T-helper 9 cell (primary cell): ENCODE results near the gene MINDY4.

Source experiments
- DNase-seq: peaks from one replicate; pipeline ENCODE4 v3.0.0-alpha.2; 2020

Gene MINDY4

GRCh38 chr7:30920584-30921539 lies 149.6 kb downstream of the MINDY4 start:
- no peak for DNase-seq

DNA sequence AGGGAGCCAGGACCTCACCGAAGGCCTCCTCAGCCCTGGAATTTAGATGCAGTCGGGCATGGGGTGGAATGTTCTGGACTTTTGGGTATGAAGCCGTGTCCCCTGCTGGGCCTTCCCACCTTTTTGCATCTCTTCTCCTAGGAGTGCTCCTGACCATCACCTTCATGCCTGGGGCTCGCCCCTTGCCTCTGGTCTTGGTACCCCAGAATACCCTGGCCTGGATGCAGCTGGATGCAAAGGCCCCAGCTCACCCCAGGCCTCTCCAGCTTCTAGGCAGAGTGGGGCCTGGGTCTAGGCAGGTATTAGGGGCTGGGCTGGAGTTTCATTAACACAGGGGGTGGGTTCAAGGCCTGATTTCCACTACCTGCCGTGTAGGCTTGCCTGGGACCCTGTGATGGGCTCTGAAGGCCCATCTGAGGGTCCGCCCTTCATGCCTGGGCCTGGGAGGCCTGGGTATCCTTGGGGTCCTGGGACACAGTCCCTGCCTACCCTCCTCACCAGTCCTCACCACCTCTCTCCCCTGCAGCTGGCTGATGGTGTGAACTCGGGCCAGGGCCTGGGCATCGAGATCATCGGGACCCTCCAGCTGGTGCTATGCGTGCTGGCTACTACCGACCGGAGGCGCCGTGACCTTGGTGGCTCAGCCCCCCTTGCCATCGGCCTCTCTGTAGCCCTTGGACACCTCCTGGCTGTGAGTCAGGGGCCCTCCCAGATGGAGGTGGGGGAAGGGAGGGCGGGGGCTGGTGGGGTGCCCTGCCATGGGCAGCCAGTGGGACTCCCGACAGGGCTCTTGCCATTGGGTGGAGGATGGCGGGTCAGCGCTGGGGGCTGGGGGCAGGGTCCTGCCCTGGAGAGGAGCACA lies 150.6 kb downstream of the MINDY4 start:
- no peak for DNase-seq

GRCh38 chr7:30922596-30922995 lies 151.4 kb downstream of the MINDY4 start:
- DNase-seq, result no peak

DNA sequence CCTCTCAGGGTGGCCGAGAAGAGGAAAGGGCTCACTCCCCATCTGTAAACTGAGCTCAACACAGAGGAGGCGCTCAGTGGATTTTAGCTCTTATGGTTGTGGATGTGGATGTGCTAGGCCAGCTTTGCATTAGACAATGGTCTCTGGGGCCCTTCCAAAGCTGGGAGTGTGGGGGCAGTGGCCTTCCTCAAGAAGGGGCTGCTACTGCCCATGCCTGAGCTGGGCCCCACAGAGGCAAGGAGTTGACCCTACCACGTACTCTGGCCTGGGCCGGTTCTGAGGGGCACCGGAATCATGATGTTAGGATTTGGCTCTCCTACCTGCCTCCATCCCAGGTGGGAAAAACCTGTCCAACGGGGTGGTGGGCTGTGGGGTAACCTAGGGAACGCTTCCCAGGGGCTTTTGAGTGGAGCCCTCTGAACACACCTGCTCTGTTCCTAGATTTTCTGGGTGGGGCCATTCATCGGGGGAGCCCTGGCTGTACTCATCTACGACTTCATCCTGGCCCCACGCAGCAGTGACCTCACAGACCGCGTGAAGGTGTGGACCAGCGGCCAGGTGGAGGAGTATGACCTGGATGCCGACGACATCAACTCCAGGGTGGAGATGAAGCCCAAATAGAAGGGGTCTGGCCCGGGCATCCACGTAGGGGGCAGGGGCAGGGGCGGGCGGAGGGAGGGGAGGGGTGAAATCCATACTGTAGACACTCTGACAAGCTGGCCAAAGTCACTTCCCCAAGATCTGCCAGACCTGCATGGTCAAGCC lies 152.0 kb downstream of the MINDY4 start:
- no peak for DNase-seq

DNA sequence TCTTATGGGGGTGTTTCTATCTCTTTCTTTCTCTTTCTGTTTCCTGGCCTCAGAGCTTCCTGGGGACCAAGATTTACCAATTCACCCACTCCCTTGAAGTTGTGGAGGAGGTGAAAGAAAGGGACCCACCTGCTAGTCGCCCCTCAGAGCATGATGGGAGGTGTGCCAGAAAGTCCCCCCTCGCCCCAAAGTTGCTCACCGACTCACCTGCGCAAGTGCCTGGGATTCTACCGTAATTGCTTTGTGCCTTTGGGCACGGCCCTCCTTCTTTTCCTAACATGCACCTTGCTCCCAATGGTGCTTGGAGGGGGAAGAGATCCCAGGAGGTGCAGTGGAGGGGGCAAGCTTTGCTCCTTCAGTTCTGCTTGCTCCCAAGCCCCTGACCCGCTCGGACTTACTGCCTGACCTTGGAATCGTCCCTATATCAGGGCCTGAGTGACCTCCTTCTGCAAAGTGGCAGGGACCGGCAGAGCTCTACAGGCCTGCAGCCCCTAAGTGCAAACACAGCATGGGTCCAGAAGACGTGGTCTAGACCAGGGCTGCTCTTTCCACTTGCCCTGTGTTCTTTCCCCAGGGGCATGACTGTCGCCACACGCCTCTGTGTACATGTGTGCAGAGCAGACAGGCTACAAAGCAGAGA lies 152.7 kb downstream of the MINDY4 start:
- no peak for DNase-seq

GRCh38 chr7:30924624-30925023 lies 153.4 kb downstream of the MINDY4 start:
- no peak for DNase-seq

- DNase-seq, result no peak
Measured at GRCh38 chr7:30925117-30925516, 153.9 kb downstream of the MINDY4 start.

DNA sequence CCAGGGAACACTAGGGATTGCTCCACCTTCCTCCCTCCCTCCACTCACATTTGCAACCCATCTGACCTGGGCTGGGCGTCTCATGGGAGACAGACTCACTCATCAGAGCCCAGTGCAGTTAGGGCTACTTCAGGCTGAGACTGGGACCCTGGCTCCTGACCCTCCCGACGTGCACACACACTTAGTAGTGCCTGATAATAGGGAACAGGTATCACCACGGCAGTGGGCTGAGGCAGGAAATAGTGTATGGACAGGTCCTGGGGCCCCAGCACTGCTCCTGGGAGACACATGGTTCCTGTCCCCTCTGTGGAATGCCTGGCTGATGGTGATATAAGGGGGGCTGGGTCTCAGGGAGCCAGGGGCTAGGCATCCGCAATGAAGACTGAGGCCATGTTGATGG lies 154.7 kb downstream of the MINDY4 start:
- no peak for DNase-seq

- DNase-seq, result no peak
Measured at GRCh38 chr7:30926313-30926712, 155.1 kb downstream of the MINDY4 start.

DNA sequence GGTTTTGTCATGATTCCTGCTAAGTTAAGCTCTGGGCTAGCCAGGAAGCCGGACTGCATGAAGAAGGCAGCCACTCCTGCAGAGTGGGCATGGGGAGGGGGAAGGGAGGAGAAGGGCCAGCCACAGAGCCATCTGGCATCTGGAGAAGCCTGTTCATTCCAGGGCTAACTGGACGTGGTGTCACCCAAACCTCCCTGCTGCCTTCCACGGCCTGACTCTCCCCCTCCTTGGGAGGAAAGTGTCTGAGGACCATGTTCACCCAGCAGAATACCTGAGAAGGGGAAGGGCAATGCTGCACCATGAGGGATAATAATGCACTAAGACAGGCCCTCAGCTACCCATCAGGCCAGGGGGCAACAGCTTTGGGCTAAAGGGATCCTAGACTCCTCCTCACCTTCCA lies 155.8 kb downstream of the MINDY4 start:
- no peak for DNase-seq

- no peak for DNase-seq
Measured at GRCh38 chr7:30927559-30927958, 156.3 kb downstream of the MINDY4 start.

- DNase-seq, result no peak
Measured at GRCh38 chr7:30928254-30928872, 157.1 kb downstream of the MINDY4 start.

- DNase-seq, result no peak
Measured at GRCh38 chr7:30929686-30930085, 158.5 kb downstream of the MINDY4 start.

- no peak for DNase-seq
Measured at GRCh38 chr7:30930621-30931020, 159.4 kb downstream of the MINDY4 start.

- no peak for DNase-seq
Measured at GRCh38 chr7:30931161-30931928, 160.1 kb downstream of the MINDY4 start.

DNA sequence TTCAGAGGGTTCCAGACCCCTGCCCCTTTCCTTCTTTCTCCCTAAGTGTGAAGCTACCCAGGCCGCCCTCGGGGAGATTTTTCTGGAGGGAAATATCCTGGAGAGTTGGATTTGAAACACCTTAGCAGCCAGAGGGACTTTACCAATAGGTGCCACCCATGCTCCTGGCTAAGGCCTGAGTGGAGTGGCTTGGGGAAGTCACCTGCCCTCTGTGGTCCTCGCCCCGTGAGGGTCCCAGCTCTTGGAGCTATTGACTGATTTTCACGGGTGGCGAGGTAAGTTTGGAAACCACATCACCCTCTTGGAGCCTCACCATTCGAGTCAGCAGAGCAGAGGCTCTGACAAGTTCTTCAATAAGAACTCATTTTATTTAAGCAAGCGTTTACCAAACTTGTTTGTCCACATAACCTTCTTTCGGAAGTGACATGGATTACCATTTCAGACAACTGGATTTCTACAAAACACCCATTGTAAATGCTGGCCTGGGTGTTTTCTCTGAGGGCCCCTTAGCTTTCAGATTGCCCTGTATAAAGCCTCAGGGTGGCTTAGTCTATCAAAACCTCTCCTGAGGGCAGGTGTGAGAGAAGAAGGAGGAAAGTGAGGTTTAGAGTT lies 160.8 kb downstream of the MINDY4 start:
- DNase-seq, result no peak

DNA sequence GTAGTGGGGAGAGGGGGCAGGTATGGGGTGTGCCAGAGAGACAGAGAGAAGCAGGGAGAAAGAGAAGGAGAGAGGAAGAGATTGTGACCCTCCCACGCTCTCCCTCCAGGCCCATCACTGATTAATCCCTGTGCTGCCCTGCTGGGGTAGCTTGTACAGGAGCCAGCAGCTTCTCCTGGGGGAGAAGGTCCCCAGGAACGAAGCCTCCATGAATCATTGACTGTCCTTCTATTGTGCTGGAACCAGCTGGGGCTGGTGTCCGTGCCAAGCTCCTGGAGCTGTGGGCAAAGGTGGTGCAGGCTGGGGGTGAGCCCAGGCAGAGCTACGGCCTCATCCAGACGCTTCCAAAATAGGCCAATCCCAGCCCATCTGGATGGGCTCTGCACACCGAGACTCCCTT lies 161.3 kb downstream of the MINDY4 start:
- DNase-seq, result no peak

GRCh38 chr7:30933124-30933974 lies 162.1 kb downstream of the MINDY4 start:
- DNase-seq, result no peak

DNA sequence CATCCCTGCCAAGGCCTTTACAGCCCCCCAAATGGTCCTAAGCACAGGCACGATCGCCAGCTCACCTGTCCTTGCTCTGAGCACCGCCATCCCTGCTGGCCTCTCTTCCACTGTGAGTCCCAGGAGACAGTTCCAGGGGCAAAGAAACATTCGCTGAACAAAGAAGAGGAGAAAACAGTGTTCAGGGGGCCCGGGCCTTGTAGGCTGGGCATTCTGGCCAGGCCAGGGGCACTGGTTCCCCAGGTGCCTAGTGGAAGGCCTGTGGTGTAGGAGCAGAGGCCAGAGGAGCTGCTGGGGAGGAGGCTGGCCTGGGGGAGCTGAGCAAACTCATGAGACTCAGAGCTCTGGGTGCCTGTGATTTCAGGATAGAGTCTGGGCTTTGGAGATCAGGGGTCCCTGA lies 163.0 kb downstream of the MINDY4 start:
- DNase-seq, result no peak
